ENCODE measurements around the gene FTCD. TPM values are rescaled to one million over a fixed set of nuclear protein-coding genes. Genes with fewer than 3 reads are reported as not detected.

FTCD gene
- polyA plus RNA-seq, 1 experiment: 0.06 TPM

DNA sequence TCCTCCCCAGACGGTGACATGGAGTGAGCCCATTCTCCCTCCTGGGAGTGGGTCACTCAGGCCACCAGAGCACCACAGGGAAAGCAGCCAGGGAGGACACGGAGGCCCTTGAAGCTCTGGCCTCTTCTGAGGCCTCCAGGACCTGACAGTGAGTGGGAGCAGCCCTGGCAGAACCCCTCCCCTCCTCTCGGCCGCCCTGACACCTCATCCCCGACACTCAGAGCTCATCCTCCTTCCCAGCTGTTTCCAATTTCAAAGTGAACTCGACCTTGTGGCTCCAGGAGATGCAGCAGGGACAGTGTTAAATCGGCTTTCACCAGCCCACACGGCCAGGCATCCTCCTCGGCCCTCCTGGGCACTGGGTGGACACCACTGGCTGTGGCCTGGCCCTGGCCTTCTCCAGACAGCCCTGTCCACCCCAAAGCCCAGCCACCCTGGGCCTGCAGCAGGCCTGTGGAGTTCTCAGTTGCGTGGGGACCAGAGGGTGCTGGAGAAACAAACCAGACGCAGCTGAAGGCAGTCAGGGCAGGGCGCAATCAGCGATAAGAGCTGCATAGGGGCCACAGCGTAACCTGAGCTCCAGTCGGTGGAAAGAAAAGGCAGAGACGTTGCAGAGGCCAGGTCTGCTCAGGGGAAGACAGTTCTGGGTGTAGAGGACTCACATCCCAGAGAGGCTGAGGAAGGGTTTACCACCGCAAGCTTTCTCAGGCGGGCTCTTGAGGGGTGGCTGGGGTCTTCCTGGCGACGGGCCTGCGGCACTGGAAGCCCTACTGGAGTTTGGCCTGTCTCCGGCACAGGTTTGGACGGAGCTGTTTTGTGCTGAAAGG is 27.1 kb downstream of the FTCD start:
- Histone ChIP-seq H3K4me3 (ENCODE audit: low read depth, low read length) (no peak overlapping the region), H3K27me3 (ENCODE audit: control insufficient read depth, insufficient read depth, low read length) (no peaks in the 10 kb centered on the region), H3K36me3 (ENCODE audit: control insufficient read depth, insufficient read depth, low read length) (peaks cover 67% of the 10 kb centered on the region)
- CTCF ChIA-PET: interaction anchor here (0.5 to 1.4 kb wide), 4 partner anchors 15 to 157 kb away, joined by 3 to 9 read pairs (median 3); no protein-coding TSS in a partner anchor
- POLR2A ChIA-PET: no interaction called here
- TF ChIP-seq, protein P1, sequence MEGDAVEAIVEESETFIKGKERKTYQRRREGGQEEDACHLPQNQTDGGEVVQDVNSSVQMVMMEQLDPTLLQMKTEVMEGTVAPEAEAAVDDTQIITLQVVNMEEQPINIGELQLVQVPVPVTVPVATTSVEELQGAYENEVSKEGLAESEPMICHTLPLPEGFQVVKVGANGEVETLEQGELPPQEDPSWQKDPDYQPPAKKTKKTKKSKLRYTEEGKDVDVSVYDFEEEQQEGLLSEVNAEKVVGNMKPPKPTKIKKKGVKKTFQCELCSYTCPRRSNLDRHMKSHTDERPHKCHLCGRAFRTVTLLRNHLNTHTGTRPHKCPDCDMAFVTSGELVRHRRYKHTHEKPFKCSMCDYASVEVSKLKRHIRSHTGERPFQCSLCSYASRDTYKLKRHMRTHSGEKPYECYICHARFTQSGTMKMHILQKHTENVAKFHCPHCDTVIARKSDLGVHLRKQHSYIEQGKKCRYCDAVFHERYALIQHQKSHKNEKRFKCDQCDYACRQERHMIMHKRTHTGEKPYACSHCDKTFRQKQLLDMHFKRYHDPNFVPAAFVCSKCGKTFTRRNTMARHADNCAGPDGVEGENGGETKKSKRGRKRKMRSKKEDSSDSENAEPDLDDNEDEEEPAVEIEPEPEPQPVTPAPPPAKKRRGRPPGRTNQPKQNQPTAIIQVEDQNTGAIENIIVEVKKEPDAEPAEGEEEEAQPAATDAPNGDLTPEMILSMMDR (IDR thresholded peaks at IDR 0.05; ENCODE audit: insufficient read depth, low read depth, low read length): no peak
- DNase-seq (ENCODE audit: low read depth): peak; percentile 16

DNA sequence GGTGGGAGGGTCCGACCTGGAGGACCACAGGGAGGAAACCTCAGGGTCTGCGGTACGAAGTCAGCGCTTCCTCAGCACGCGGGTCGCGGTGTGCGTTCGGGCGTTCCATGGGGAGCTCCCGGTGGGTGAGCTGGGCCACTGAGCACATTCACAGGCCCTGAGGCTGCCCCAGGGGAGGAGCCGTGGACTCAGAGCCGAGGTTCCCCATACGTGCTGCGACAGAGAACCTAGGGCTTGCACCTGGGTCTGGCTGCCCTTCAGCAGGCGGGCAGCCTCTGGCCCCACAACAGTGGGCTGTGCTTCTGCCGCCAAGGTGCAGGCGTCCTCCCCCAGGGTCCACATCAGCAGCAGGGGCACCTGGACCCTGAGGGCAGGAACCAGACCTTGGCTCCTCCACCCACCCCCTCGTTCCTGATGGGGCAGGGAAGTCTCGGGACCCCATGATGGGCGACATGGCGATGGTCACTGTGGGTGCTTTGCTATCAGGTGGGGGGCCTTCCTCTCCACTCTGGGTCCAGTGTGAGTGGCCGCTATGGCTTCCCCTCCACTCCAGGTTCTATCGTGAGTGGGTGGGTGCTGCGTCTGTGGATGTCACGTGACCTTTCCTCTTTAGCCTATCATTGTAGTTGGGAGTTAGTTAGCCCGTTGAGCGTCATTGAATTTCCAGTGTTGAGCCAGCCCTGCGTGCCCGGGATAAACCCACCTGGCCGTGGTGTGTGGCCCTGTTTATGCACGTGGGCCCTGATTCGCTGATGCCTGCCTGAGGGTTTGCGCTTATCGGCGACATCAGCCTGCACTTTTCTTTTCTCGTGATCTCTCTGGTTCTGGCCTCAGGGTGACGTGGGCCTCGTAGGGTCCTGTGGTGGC is 27.9 kb downstream of the FTCD start:
- TF ChIP-seq, protein P1 (IDR thresholded peaks at IDR 0.05; ENCODE audit: insufficient read depth, low read depth, low read length): no peak
- ChIA-PET CTCF (interaction anchor here (1.0 kb wide), 1 partner anchor 156 kb away, joined by 3 read pairs; no protein-coding TSS in a partner anchor), POLR2A (no interaction called here)
- Histone ChIP-seq H3K4me3 (ENCODE audit: low read depth, low read length) (no peak overlapping the region), H3K36me3 (ENCODE audit: control insufficient read depth, insufficient read depth, low read length) (peaks cover 68% of the 10 kb centered on the region), H3K27me3 (ENCODE audit: control insufficient read depth, insufficient read depth, low read length) (no peaks in the 10 kb centered on the region)
- DNase-seq (ENCODE audit: low read depth): no peak

DNA sequence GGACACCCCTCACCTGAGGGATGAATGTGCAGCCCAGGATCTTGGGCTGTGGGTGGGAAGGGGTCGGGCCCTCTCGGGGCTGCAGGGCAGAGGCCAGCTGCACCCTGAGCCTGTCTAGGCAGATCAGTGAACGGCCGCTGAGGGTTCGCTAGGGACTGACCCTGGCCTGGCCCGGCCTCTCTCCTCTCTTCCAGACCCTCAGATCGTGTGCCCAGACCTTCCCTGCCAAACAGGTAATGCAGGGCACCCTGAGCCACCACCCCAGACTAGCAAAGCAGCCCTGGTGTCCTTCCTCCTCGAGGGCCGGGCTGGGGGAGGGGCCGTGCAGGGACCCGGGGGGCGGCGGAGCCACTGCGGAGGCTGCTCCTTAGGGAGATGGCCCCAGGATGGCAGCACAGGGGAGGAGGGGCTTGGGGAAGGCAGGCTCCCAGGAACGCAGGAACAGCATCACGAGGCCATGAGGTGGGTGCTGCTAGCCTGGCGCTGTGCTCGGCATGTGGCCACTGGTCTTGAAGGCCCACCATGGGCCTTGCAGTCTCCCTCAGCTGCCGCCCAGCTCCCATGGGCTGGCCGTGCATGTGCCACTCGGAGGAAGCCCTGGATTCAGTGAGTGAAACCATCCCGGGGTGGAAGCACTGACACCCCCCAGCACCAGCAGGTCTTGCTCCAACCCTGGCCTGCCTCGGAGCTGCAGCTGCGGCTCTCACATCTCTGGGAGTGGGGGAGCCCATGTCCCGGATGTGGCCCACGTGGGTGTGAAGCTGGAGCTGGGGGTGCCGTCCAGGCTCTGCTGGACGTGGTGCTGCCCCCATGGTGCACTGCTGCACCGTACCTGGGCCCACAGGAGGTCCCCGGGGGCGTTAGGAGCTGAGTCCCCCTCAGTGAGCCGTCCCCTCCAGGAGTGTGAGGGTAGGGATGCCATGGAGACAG is 28.8 kb downstream of the FTCD start:
- no peak overlapping the region for H3K4me3 ChIP-seq (ENCODE audit: low read depth, low read length)

DNA sequence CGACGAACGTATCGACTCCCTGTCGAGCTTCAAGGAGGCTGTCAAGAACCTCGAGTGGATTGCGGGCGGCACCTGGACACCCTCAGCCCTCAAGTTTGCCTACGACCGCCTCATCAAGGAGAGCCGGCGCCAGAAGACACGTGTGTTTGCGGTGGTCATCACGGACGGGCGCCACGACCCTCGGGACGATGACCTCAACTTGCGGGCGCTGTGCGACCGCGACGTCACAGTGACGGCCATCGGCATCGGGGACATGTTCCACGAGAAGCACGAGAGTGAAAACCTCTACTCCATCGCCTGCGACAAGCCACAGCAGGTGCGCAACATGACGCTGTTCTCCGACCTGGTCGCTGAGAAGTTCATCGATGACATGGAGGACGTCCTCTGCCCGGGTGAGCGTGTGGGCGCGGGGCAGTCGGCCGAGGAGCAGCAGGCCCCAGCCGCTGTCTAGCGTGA is 29.5 kb downstream of the FTCD start:
- no peaks in the 10 kb centered on the region for H3K27me3 ChIP-seq (ENCODE audit: control insufficient read depth, insufficient read depth, low read length)
- ChIA-PET POLR2A (no interaction called here), CTCF (interaction anchor here (1.0 kb wide), 1 partner anchor 9 kb away, joined by 3 read pairs; no protein-coding TSS in a partner anchor)
- H3K36me3 ChIP-seq (ENCODE audit: control insufficient read depth, insufficient read depth, low read length): peaks cover 75% of the 10 kb centered on the region
- DNase-seq (ENCODE audit: low read depth): no peak
- TF ChIP-seq, protein P1 (IDR thresholded peaks at IDR 0.05; ENCODE audit: insufficient read depth, low read depth, low read length): no peak
- no peak overlapping the region for H3K4me3 ChIP-seq (ENCODE audit: low read depth, low read length)

More for the DNA sequence above, 28.8 kb downstream of the FTCD start:
- no peak for DNase-seq (ENCODE audit: low read depth)
- Histone ChIP-seq H3K36me3 (ENCODE audit: control insufficient read depth, insufficient read depth, low read length) (peaks cover 71% of the 10 kb centered on the region), H3K27me3 (ENCODE audit: control insufficient read depth, insufficient read depth, low read length) (no peaks in the 10 kb centered on the region)
- CTCF ChIA-PET: interaction anchor here (1.0 kb wide), 1 partner anchor 10 kb away, joined by 3 read pairs; no protein-coding TSS in a partner anchor
- POLR2A ChIA-PET: interaction anchor here (0.5 kb wide), 1 partner anchor 143 kb away, joined by 4 read pairs; no protein-coding TSS in a partner anchor
- TF ChIP-seq, protein P1 (IDR thresholded peaks at IDR 0.05; ENCODE audit: insufficient read depth, low read depth, low read length): no peak

All from BJ (cell line).